Endothelial cell of umbilical vein (primary cell): ENCODE results near the gene EPHA4. TPM values are rescaled to one million over a fixed set of nuclear protein-coding genes. Genes with fewer than 3 reads are reported as not detected.
A peak's percentile ranks its signal among the peaks of the same experiment; 100 is the strongest.

Experiments used
- BruUV-seq: library from RNA; stranded (reverse); fragments of 400-500 nt; replicated peaks from 2 replicates; lab custom pipeline; 2021; lab: Mats Ljungman, UMichigan
- CTCF ChIA-PET: fragments of 300-600, 350-600 bp; sonication (Branson Sonifier 250); formaldehyde crosslinking; loops from one replicate; lab custom pipeline; 2021; ENCODE audit warnings: antibody characterized with exemption, inconsistent platforms; lab: Charles Lee
- POLR2A ChIA-PET: fragments of 300-600, 350-600 bp; sonication (Branson Sonifier 250); formaldehyde crosslinking; loops from one replicate; lab custom pipeline; 2021; ENCODE audit warnings: antibody characterized with exemption, inconsistent platforms; lab: Charles Lee
- DNase-seq: peaks from one replicate; pipeline ENCODE4 v3.0.0-alpha.2; 2011; ENCODE audit warnings: low read depth, low spot score
- FAIRE-seq: peaks from 2 replicates; lab custom pipeline; 2011; peaks lifted over from hg19 to GRCh38; lab: Jason Lieb, UNC
- H2AFZ ChIP-seq: 2 replicates; pipeline ENCODE4 v1.6.0; 2012; ENCODE audit warnings: low read depth, low read length, control low read depth, inconsistent platforms
- H3K27ac ChIP-seq: 2 replicates; pipeline ENCODE4 v1.5.1; 2011; ENCODE audit warnings: low read depth, mild to moderate bottlenecking, control low read depth, low read length, moderate library complexity; ENCODE audit not compliant: insufficient read depth
- H3K27me3 ChIP-seq, 2 experiments: 2 replicates each; pipeline versions ENCODE4 v1.6.0 to v1.6.1; 2011; ENCODE audit warnings: low read length in 2 of 2, mixed read lengths in 1 of 2; ENCODE audit not compliant: control insufficient read depth in 2 of 2, insufficient read depth in 2 of 2
- H3K36me3 ChIP-seq, 2 experiments: 2 replicates in 1 of 2; 3 replicates in 1 of 2; pipeline ENCODE4 v1.5.1; 2011; ENCODE audit warnings: low read length in 2 of 2, mild to moderate bottlenecking in 1 of 2, moderate library complexity in 1 of 2; ENCODE audit not compliant: control insufficient read depth in 2 of 2, insufficient read depth in 2 of 2; ENCODE audit errors: extremely low read depth in 1 of 2
- H3K4me1 ChIP-seq: 3 replicates; pipeline ENCODE4 v1.5.1; 2011; ENCODE audit warnings: mild to moderate bottlenecking, low read length; ENCODE audit not compliant: control insufficient read depth, insufficient read depth; ENCODE audit errors: extremely low read depth
- H3K4me2 ChIP-seq: 2 replicates; pipeline ENCODE4 v1.6.1; 2011; ENCODE audit warnings: low read length, control low read depth, mixed read lengths; ENCODE audit not compliant: insufficient read depth
- H3K4me3 ChIP-seq, 3 experiments: fragments of 200-600 bp in 1 of 3; sonication (generic), shearing (Covaris generic) in 1 of 3; replicated peaks in 1 of 3; 2 replicates each; pipeline ENCODE4 v1.5.1; 2011 to 2016; ENCODE audit warnings: control low read depth in 3 of 3, low read length in 3 of 3, mild to moderate bottlenecking in 2 of 3, inconsistent platforms in 1 of 3, low read depth in 1 of 3, moderate library complexity in 1 of 3; ENCODE audit not compliant: insufficient read depth in 1 of 3
- H3K79me2 ChIP-seq: 2 replicates; pipeline ENCODE4 v1.6.0; 2012; ENCODE audit warnings: low read length, inconsistent platforms; ENCODE audit not compliant: control insufficient read depth, insufficient read depth
- H3K9ac ChIP-seq: replicated peaks from 2 replicates; pipeline ENCODE3; 2011; ENCODE audit warnings: low read length, control low read depth; ENCODE audit not compliant: insufficient read depth; ENCODE audit errors: extremely low read depth
- H3K9me1 ChIP-seq: replicated peaks from 3 replicates; pipeline ENCODE4 v1.6.0; 2011; ENCODE audit warnings: mild to moderate bottlenecking, low read length; ENCODE audit not compliant: control insufficient read depth, insufficient read depth; ENCODE audit errors: extremely low read depth
- H3K9me3 ChIP-seq: replicated peaks from 2 replicates; pipeline ENCODE4 v1.5.1; 2012; ENCODE audit warnings: low read length, inconsistent platforms; ENCODE audit not compliant: control insufficient read depth, insufficient read depth
- H4K20me1 ChIP-seq: replicated peaks from 2 replicates; pipeline ENCODE3; 2011; ENCODE audit warnings: mild to moderate bottlenecking, low read length; ENCODE audit not compliant: control insufficient read depth, insufficient read depth; ENCODE audit errors: extremely low read depth
- CTCF ChIP-seq, 2 donors: IDR thresholded peaks; 1 replicate in 1 of 2; 2 replicates in 1 of 2; pipeline ENCODE4 v1.5.1; 2011; ENCODE audit warnings: low read length in 2 of 2, mild to moderate bottlenecking in 2 of 2, moderate library complexity in 2 of 2, control low read depth in 1 of 2, inconsistent platforms in 1 of 2, low read depth in 1 of 2; ENCODE audit not compliant: insufficient read depth in 1 of 2; ENCODE audit errors: extremely low read depth in 1 of 2
- EZH2 ChIP-seq: IDR thresholded peaks from 2 replicates; pipeline ENCODE4 v1.6.1; 2012; ENCODE audit warnings: borderline replicate concordance, low read depth, mild to moderate bottlenecking, moderate library complexity, low read length, inconsistent platforms; ENCODE audit not compliant: severe bottlenecking
- FOS ChIP-seq: IDR thresholded peaks from 2 replicates; pipeline ENCODE4 v1.6.1; 2011; ENCODE audit warnings: mild to moderate bottlenecking, low read length, moderate library complexity, borderline replicate concordance; ENCODE audit not compliant: insufficient read depth
- GATA2 ChIP-seq: IDR thresholded peaks from 2 replicates; pipeline ENCODE4 v1.7.0; 2011; ENCODE audit warnings: low read depth, mild to moderate bottlenecking, moderate library complexity, mixed read lengths, low read length; ENCODE audit not compliant: insufficient read length, insufficient read depth
- JUN ChIP-seq: IDR thresholded peaks from 2 replicates; pipeline ENCODE4 v1.6.1; 2011; ENCODE audit warnings: borderline replicate concordance, low read depth; ENCODE audit not compliant: insufficient read length, insufficient read depth
- MYC ChIP-seq: IDR thresholded peaks from one replicate; pipeline ENCODE4 v1.6.1; 2011; ENCODE audit warnings: mild to moderate bottlenecking, low read depth, low read length
- POLR2A ChIP-seq: IDR thresholded peaks from 2 replicates; pipeline ENCODE4 v1.6.1; 2012; ENCODE audit warnings: low read depth, mild to moderate bottlenecking, control low read depth, low read length
- POLR2AphosphoS5 ChIP-seq: IDR thresholded peaks from 2 replicates; pipeline ENCODE4 v1.6.1; 2012; ENCODE audit warnings: low read depth, mild to moderate bottlenecking, control low read depth, low read length, moderate library complexity; ENCODE audit not compliant: insufficient read depth
- dilution Hi-C: fragments of 300-500 bp; cut with MboI; formaldehyde crosslinking; loops from one replicate; pipeline ENCODE4 v1.15.0; 2019; ENCODE audit warnings: low sequenced_read_pairs; ENCODE audit not compliant: extremely low pct_ligation_motif_present
- intact Hi-C: fragments of 100-400 bp; cut with micrococcal nuclease; formaldehyde crosslinking; loops from one replicate; pipeline ENCODE4 v1.10.0; 2022
- polyA plus RNA-seq, 4 experiments: library from polyadenylated mRNA; depleted of rRNA in 3 of 4; stranded (reverse) in 3 of 4; unstranded in 1 of 4; fragments of >200 nt; gene quantifications; 2 replicates each; pipeline versions ENCODE4 v1.2.1 to v1.2.3, GENCODE V29; 2011 to 2012; ENCODE audit warnings: missing spikeins in 1 of 4
- total RNA-seq: library from RNA; stranded (reverse); gene quantifications from 2 replicates; pipeline ENCODE4 v1.2.3, GENCODE V29; 2021
- TF ChIP-seq, protein P1 (sequence below): IDR thresholded peaks from 2 replicates; pipeline ENCODE4 v1.6.1; 2011; ENCODE audit not compliant: insufficient read depth, insufficient read length

The EPHA4 gene
- total and polyA plus RNA-seq, 2 donors (not counting 3 experiments of a cell fraction or from before 2014, with no cell fraction given) = 11.9 to 19.8 TPM

GRCh38 chr2:221473451-221473850 is 98.7 kb downstream of the EPHA4 start:
- DNase-seq (no peak), FAIRE-seq (no peak)
- no peak for TF ChIP-seq CTCF (IDR thresholded peaks at IDR 0.05; ENCODE audit: extremely low read depth in 1 of 2, insufficient read depth in 1 of 2, low read depth in 1 of 2, low read length in 2 of 2)
- TF ChIP-seq, protein P1, sequence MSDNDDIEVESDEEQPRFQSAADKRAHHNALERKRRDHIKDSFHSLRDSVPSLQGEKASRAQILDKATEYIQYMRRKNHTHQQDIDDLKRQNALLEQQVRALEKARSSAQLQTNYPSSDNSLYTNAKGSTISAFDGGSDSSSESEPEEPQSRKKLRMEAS = no peak
- TF ChIP-seq FOS = no peak
- no peaks in the 10 kb centered on the region for H3K9me3 ChIP-seq
- no peaks in the 10 kb centered on the region for H3K27me3 ChIP-seq
- H3K27ac ChIP-seq = no peak overlapping the region
- no peaks in the 10 kb centered on the region for H4K20me1 ChIP-seq
- intact Hi-C loops (no loop called here), dilution Hi-C loops (no loop called here)
- H3K4me3 ChIP-seq = no peak overlapping the region
- no peak overlapping the region for H2AFZ ChIP-seq
- no peaks in the 10 kb centered on the region for H3K9me1 ChIP-seq
- peaks cover 12% of the 10 kb centered on the region for H3K4me1 ChIP-seq
- no peaks in the 10 kb centered on the region for H3K36me3 ChIP-seq
- H3K4me2 ChIP-seq = no peak overlapping the region
- CTCF ChIA-PET = no interaction called here
- no peak overlapping the region for H3K9ac ChIP-seq
- no TSS peak for BruUV-seq
- H3K79me2 ChIP-seq = no peaks in the 10 kb centered on the region
- POLR2A ChIA-PET = no interaction called here

- BruUV-seq = no TSS peak
- ChIA-PET POLR2A (no interaction called here), CTCF (interaction anchor here (1.2 to 1.7 kb wide), 2 partner anchors 10 to 34 kb away, joined by 5 to 7 read pairs; no protein-coding TSS in a partner anchor)
- Histone ChIP-seq H2AFZ (no peak overlapping the region), H3K36me3 (no peaks in the 10 kb centered on the region), H3K9me1 (no peaks in the 10 kb centered on the region), H3K4me1 (peaks cover 20% of the 10 kb centered on the region), H3K9ac (no peak overlapping the region), H3K27me3 (no peaks in the 10 kb centered on the region), H3K4me2 (no peak overlapping the region), H3K79me2 (peaks cover 2% of the 10 kb centered on the region), H3K9me3 (no peaks in the 10 kb centered on the region), H4K20me1 (no peaks in the 10 kb centered on the region), H3K4me3 (no peak overlapping the region), H3K27ac (peak overlapping the region; percentile 15)
- TF ChIP-seq, protein P1 = no peak
- TF ChIP-seq CTCF (IDR thresholded peaks at IDR 0.05; ENCODE audit: extremely low read depth in 1 of 2, insufficient read depth in 1 of 2, low read depth in 1 of 2, low read length in 2 of 2) (no peak), POLR2AphosphoS5 (no peak), JUN (no peak), EZH2 (no peak), FOS (no peak), MYC (no peak), POLR2A (no peak), GATA2 (no peak)
- intact Hi-C loops = no loop called here
- peak; percentile 81 for FAIRE-seq
- dilution Hi-C loops = no loop called here
- peak; percentile 38 for DNase-seq
These were observed 103.8 kb downstream of the EPHA4 start for GRCh38 chr2:221468317-221468716.
